ENCODE data around the gene WNT10A. TPM values are rescaled to one million over a fixed set of nuclear protein-coding genes. Genes with fewer than 3 reads are reported as not detected.

WNT10A gene
- total RNA-seq, 2 donors from 2014 or later, result 3.6 to 4.3 TPM

DNA sequence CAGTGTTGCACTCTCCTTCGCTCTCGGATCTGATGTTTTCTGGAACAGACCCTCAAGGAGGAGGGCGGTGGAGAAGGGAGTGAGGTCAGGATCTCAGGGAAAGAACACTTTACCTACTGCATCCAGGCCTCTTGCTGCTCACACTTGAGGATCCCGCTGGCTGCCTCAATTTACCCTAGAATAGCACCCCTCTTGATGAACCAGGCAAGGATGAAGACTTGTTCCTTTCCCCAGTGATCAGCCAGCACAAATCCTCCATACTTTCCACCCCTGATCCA is 14.2 kb downstream of the WNT10A start:
- intact Hi-C loops (cut with DNase I), result no loop called here
- Histone ChIP-seq H3K36me3 (no peaks in the 10 kb centered on the region), H3K4me3 (no peak overlapping the region), H3K27me3 (replicated peaks; ENCODE audit: insufficient read depth) (peaks cover 19% of the 10 kb centered on the region), H3K27ac (no peak overlapping the region), H3K4me1 (replicated peaks) (no peaks in the 10 kb centered on the region), H3K9me3 (no peaks in the 10 kb centered on the region)
- DNase-seq (ENCODE audit: low spot score), result no peak
- TF ChIP-seq, protein P1, sequence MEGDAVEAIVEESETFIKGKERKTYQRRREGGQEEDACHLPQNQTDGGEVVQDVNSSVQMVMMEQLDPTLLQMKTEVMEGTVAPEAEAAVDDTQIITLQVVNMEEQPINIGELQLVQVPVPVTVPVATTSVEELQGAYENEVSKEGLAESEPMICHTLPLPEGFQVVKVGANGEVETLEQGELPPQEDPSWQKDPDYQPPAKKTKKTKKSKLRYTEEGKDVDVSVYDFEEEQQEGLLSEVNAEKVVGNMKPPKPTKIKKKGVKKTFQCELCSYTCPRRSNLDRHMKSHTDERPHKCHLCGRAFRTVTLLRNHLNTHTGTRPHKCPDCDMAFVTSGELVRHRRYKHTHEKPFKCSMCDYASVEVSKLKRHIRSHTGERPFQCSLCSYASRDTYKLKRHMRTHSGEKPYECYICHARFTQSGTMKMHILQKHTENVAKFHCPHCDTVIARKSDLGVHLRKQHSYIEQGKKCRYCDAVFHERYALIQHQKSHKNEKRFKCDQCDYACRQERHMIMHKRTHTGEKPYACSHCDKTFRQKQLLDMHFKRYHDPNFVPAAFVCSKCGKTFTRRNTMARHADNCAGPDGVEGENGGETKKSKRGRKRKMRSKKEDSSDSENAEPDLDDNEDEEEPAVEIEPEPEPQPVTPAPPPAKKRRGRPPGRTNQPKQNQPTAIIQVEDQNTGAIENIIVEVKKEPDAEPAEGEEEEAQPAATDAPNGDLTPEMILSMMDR (IDR thresholded peaks at IDR 0.05), result no peak
- TF ChIP-seq POLR2AphosphoS5 (IDR thresholded peaks at IDR 0.05) (no peak), POLR2A (IDR thresholded peaks at IDR 0.05) (no peak)
- WGBS, result 74% methylated on average over 4 of the region's 4 CpGs

DNA sequence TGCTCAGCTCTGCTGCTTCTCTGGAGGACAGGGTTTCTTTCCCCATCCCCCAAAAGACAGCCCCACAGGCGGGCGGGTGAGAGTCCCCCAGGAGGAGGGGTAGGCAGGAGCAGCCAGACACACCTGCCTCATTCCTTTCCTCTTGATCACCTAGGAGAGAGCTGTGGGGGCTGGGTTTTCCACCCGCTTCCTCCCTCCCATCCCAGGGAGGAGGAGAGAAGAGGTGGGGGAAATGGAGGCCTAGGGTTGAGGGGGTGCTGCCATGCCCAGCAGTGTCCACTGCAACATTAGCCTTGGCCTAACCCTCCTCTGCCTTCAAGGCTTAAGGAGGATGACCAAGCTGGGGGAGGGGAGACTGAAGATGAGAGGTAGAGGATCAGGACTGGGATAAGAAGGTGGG is 14.7 kb downstream of the WNT10A start:
- 49% methylated on average over 3 of the region's 3 CpGs for WGBS
- DNase-seq (ENCODE audit: low spot score), result no peak
- peaks cover 19% of the 10 kb centered on the region for H3K27me3 ChIP-seq (replicated peaks; ENCODE audit: insufficient read depth)

DNA sequence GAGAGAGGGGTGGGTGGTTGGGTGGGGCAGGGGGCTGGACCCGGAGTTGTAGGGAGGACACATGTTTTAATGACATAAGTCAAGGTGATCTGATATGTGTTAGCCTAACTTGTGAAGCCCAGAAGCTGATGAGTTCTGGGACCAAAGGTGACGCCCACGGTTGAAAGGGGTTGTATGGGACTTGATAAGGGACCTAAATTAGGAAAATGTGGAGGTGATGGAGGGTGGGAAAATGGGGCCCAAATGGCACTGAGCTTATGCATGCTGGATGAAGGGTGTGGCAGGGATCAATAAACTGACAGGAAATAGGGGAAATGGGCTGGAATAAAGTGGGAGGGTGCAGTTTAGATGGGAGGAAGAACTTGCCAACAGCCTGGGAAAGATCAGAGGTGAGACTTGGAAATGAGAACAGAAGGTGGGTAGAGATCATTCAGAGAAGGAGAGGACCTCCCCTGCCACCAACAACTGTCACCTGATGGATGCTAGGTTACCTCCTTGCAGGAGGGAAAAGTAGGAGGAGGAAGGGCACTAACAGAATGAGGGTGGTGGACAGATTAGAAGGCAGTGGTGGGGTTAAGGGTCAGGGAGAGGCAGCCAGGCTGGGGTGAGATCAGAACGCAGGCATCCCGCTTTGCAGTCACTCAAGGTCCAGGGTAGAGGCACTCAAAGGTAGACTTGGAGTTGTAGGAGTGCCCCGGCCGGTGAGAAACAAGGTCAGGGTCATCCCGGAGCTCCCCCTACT is 15.3 kb downstream of the WNT10A start:
- no peaks in the 10 kb centered on the region for H3K9me3 ChIP-seq
- no peak overlapping the region for H3K4me3 ChIP-seq
- peaks cover 19% of the 10 kb centered on the region for H3K27me3 ChIP-seq (replicated peaks; ENCODE audit: insufficient read depth)
- DNase-seq (ENCODE audit: low spot score), result no peak
- 56% methylated on average over 8 of the region's 8 CpGs for WGBS
- TF ChIP-seq POLR2AphosphoS5 (IDR thresholded peaks at IDR 0.05) (no peak), POLR2A (IDR thresholded peaks at IDR 0.05) (no peak)
- TF ChIP-seq, protein P1 (IDR thresholded peaks at IDR 0.05), result no peak
- intact Hi-C loops (cut with DNase I), result loop anchor here (1.0 kb wide), 1 partner anchor 19 kb away; no protein-coding TSS in a partner anchor
- H3K36me3 ChIP-seq, result no peaks in the 10 kb centered on the region
- no peak overlapping the region for H3K27ac ChIP-seq
- no peaks in the 10 kb centered on the region for H3K4me1 ChIP-seq (replicated peaks)

More for the DNA sequence above, 14.7 kb downstream of the WNT10A start:
- Histone ChIP-seq H3K9me3 (no peaks in the 10 kb centered on the region), H3K27ac (no peak overlapping the region), H3K4me1 (replicated peaks) (no peaks in the 10 kb centered on the region), H3K36me3 (no peaks in the 10 kb centered on the region), H3K4me3 (no peak overlapping the region)
- no peak for TF ChIP-seq POLR2A (IDR thresholded peaks at IDR 0.05)
- TF ChIP-seq, protein P1 (IDR thresholded peaks at IDR 0.05), result no peak
- TF ChIP-seq POLR2AphosphoS5 (IDR thresholded peaks at IDR 0.05), result no peak
- intact Hi-C loops (cut with DNase I), result no loop called here

DNA sequence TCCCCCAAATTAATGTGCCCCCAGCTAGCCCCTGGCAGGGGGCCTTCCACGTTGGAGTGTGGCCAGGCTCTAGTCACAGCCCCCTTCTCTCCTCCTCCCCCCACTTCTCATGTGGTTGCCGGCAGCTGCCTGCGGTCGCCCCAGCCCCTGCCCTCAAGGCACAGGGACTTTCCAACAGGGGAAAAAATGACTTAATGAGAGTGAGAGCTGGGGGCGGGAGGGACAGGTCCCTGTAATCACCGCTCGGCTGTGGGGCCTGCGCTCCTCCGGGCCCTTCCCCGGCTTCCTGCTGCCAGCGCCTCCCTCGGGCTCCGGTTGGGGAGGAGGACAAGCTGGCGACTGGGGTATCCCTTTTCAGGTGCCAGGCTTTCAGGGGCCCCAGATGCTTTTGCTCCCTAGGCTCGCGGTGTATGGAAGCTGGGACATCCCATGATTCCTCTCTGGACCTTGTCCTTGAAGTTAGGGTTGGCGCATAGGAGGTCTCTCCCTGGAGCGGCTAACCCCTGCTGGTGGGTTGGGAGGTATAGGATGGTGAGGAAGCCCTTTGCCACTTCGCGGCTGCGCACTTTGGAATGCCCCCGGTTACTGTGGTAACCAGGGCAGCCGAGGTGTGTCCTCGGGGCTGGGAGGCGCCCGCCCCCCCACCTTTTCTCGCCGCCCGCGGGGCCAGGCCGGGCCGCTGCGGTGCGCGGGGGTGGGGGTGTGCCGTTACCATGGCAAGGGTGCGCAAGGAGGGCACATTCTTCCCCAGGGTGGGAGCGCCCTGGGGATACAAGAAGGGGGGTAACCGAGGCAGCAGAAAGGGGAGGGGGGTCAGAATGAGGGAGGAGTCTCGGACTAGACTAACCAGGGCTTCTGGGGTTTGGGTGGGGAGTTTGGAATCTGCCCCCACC is 16.1 kb downstream of the WNT10A start:
- Histone ChIP-seq H3K27ac (no peak overlapping the region), H3K9me3 (no peaks in the 10 kb centered on the region), H3K36me3 (no peaks in the 10 kb centered on the region), H3K4me1 (replicated peaks) (no peaks in the 10 kb centered on the region), H3K4me3 (no peak overlapping the region), H3K27me3 (replicated peaks; ENCODE audit: insufficient read depth) (peaks cover 19% of the 10 kb centered on the region)
- DNase-seq (ENCODE audit: low spot score), result no peak
- TF ChIP-seq POLR2A (IDR thresholded peaks at IDR 0.05) (peak; percentile 7), POLR2AphosphoS5 (IDR thresholded peaks at IDR 0.05) (no peak)
- TF ChIP-seq, protein P1 (IDR thresholded peaks at IDR 0.05), result no peak
- WGBS, result 6% methylated on average over 27 of the region's 40 CpGs
- intact Hi-C loops (cut with DNase I), result loop anchor here (1.0 kb wide), 1 partner anchor 19 kb away; no protein-coding TSS in a partner anchor
